H9 (cell line): ENCODE results near the gene PPP1R26. TPM values are rescaled to one million over a fixed set of nuclear protein-coding genes. Genes with fewer than 3 reads are reported as not detected.
A peak's percentile ranks its signal among the peaks of the same experiment; 100 is the strongest.

ENCODE experiments used
- DNase-seq: peaks from one replicate; pipeline ENCODE4 v3.0.0-alpha.2; 2017
- H2AFZ ChIP-seq: one replicate; pipeline ENCODE4 v1.6.1; 2013; ENCODE audit warnings: mild to moderate bottlenecking, low read length, control low read depth, moderate library complexity
- H2AK5ac ChIP-seq: 2 replicates; pipeline ENCODE4 v1.6.1; 2013; ENCODE audit warnings: low read length, control low read depth, mixed read lengths; ENCODE audit not compliant: insufficient read length
- H2BK120ac ChIP-seq: one replicate; pipeline ENCODE4 v1.6.1; 2013; ENCODE audit warnings: low read depth, mild to moderate bottlenecking, low read length, control low read depth, inconsistent platforms; ENCODE audit not compliant: poor library complexity, severe bottlenecking
- H2BK12ac ChIP-seq: 2 replicates; pipeline ENCODE4 v1.6.1; 2013; ENCODE audit warnings: low read length, control low read depth, mixed read lengths, low read depth; ENCODE audit not compliant: insufficient read length
- H2BK15ac ChIP-seq: 2 replicates; pipeline ENCODE4 v1.6.1; 2013; ENCODE audit warnings: low read depth, low read length, control low read depth
- H2BK20ac ChIP-seq: one replicate; pipeline ENCODE4 v1.6.1; 2013; ENCODE audit warnings: low read depth, mild to moderate bottlenecking, low read length, control low read depth, inconsistent platforms; ENCODE audit not compliant: poor library complexity, severe bottlenecking
- H2BK5ac ChIP-seq: 2 replicates; pipeline ENCODE4 v1.6.1; 2013; ENCODE audit warnings: low read length, control low read depth, mixed read lengths; ENCODE audit not compliant: insufficient read length
- H3K14ac ChIP-seq: 2 replicates; pipeline ENCODE4 v1.6.1; 2013; ENCODE audit warnings: low read length, control low read depth; ENCODE audit not compliant: insufficient read depth
- H3K18ac ChIP-seq: 2 replicates; pipeline ENCODE4 v1.6.1; 2013; ENCODE audit warnings: low read depth, mild to moderate bottlenecking, mixed read lengths, low read length, control low read depth; ENCODE audit not compliant: insufficient read length
- H3K23ac ChIP-seq: 2 replicates; pipeline ENCODE4 v1.6.1; 2013; ENCODE audit warnings: low read length, control low read depth, mixed read lengths, low read depth; ENCODE audit not compliant: insufficient read length
- H3K23me2 ChIP-seq: 2 replicates; pipeline ENCODE4 v1.6.1; 2013; ENCODE audit warnings: low read depth, mild to moderate bottlenecking, mixed read lengths, low read length, control low read depth; ENCODE audit not compliant: insufficient read length, poor library complexity, severe bottlenecking
- H3K27ac ChIP-seq: 2 replicates; pipeline ENCODE4 v1.5.1; 2013; ENCODE audit warnings: low read length, control low read depth, mixed read lengths, low read depth; ENCODE audit not compliant: insufficient read length
- H3K27me3 ChIP-seq: 2 replicates; pipeline ENCODE4 v1.6.1; 2013; ENCODE audit warnings: low read length, control low read depth, inconsistent platforms; ENCODE audit not compliant: insufficient read depth
- H3K4ac ChIP-seq: 2 replicates; pipeline ENCODE4 v1.6.1; 2013; ENCODE audit warnings: low read depth, mild to moderate bottlenecking, control low read depth, inconsistent platforms, low read length, moderate library complexity
- H3K4me1 ChIP-seq: 2 replicates; pipeline ENCODE4 v1.6.1; 2013; ENCODE audit warnings: low read length, control low read depth, inconsistent platforms; ENCODE audit not compliant: insufficient read depth
- H3K4me2 ChIP-seq: 2 replicates; pipeline ENCODE4 v1.6.1; 2013; ENCODE audit warnings: low read length, control low read depth, mixed read lengths; ENCODE audit not compliant: insufficient read length, insufficient read depth
- H3K56ac ChIP-seq: 2 replicates; pipeline ENCODE4 v1.6.1; 2013; ENCODE audit warnings: low read depth, mild to moderate bottlenecking, mixed read lengths, low read length, control low read depth; ENCODE audit not compliant: insufficient read length
- H3K79me1 ChIP-seq: 2 replicates; pipeline ENCODE4 v1.6.1; 2013; ENCODE audit warnings: low read depth, mild to moderate bottlenecking, moderate library complexity, low read length, control low read depth, inconsistent platforms; ENCODE audit not compliant: insufficient read depth, poor library complexity, severe bottlenecking
- H3K79me2 ChIP-seq: 2 replicates; pipeline ENCODE4 v1.6.1; 2013; ENCODE audit warnings: low read length, control low read depth, inconsistent platforms; ENCODE audit not compliant: insufficient read depth
- H3K9ac ChIP-seq: 2 replicates; pipeline ENCODE4 v1.6.1; 2013; ENCODE audit warnings: low read length, control low read depth, mixed read lengths; ENCODE audit not compliant: insufficient read length; ENCODE audit errors: extremely low read depth
- H3K9me3 ChIP-seq: one replicate; pipeline ENCODE4 v1.6.1; 2013; ENCODE audit warnings: low read depth, low read length, inconsistent platforms; ENCODE audit not compliant: control insufficient read depth
- H3T11ph ChIP-seq: one replicate; pipeline ENCODE4 v1.6.1; 2013; ENCODE audit warnings: mild to moderate bottlenecking, low read length, control low read depth, inconsistent platforms
- H4K20me1 ChIP-seq: one replicate; pipeline ENCODE4 v1.6.1; 2013; ENCODE audit not compliant: control insufficient read depth, insufficient read length, insufficient read depth
- H4K5ac ChIP-seq: 2 replicates; pipeline ENCODE4 v1.6.1; 2013; ENCODE audit warnings: low read depth, mild to moderate bottlenecking, mixed read lengths, low read length, control low read depth; ENCODE audit not compliant: insufficient read length
- H4K8ac ChIP-seq: replicated peaks from 2 replicates; pipeline ENCODE4 v1.6.1; 2013; ENCODE audit warnings: low read length, control low read depth, mixed read lengths, low read depth; ENCODE audit not compliant: insufficient read length
- H4K91ac ChIP-seq: 2 replicates; pipeline ENCODE4 v1.6.1; 2013; ENCODE audit warnings: low read depth, mild to moderate bottlenecking, moderate library complexity, mixed read lengths, low read length, control low read depth; ENCODE audit not compliant: insufficient read length
- H3K27ac Mint-ChIP-seq, 3 experiments: 2 replicates in 2 of 3; 3 replicates in 1 of 3; pipeline ENCODE4 v1.8.0; 2020 to 2021; ENCODE audit warnings: mixed read lengths in 3 of 3, mild to moderate bottlenecking in 1 of 3, moderate library complexity in 1 of 3
- H3K27me3 Mint-ChIP-seq: 2 replicates; pipeline ENCODE4 v1.8.0; 2021; ENCODE audit warnings: low read depth, mild to moderate bottlenecking, moderate library complexity, mixed read lengths
- H3K36me3 Mint-ChIP-seq, 3 experiments: 2 replicates in 2 of 3; 3 replicates in 1 of 3; pipeline ENCODE4 v1.8.0; 2020 to 2021; ENCODE audit warnings: low read depth in 3 of 3, mixed read lengths in 3 of 3; ENCODE audit not compliant: insufficient read depth in 1 of 3
- H3K4me1 Mint-ChIP-seq, 2 experiments: 2 replicates each; pipeline ENCODE4 v1.8.0; 2020; ENCODE audit warnings: mixed read lengths in 2 of 2
- H3K4me3 Mint-ChIP-seq, 2 experiments: 2 replicates in 1 of 2; 3 replicates in 1 of 2; pipeline ENCODE4 v1.8.0; 2020 to 2021; ENCODE audit warnings: mild to moderate bottlenecking in 2 of 2, mixed read lengths in 2 of 2, moderate library complexity in 1 of 2
- H3K9me3 Mint-ChIP-seq, 2 experiments: 2 replicates in 1 of 2; 3 replicates in 1 of 2; pipeline ENCODE4 v1.8.0; 2020; ENCODE audit warnings: mild to moderate bottlenecking in 2 of 2, mixed read lengths in 2 of 2, moderate library complexity in 1 of 2
- WGBS: extraction: QIAGEN DNeasy Blood & Tissue Kit; methylation state at CpG from one replicate; pipeline ENCODE4 v1.1.7; 2013; ENCODE audit warnings: missing lambda C conversion rate, low lambda C conversion rate, mixed read lengths; ENCODE audit not compliant: insufficient read length; ENCODE audit errors: extremely low coverage; 5-methylcytosine and 5-hydroxymethylcytosine counted together
- total RNA-seq: library from RNA; stranded (reverse); gene quantifications from 2 replicates; pipeline ENCODE4 v1.2.1, GENCODE V29; 2021
- TF ChIP-seq, protein P1 (sequence below): fragments of 200-600 bp; sonication (generic); conservative IDR thresholded peaks from 3 replicates; pipeline ENCODE4 v1.8.0; 2021; ENCODE audit warnings: antibody characterized with exemption, mild to moderate bottlenecking

The PPP1R26 gene
- total RNA-seq, 1 experiment from 2014 or later = 38.0 TPM

DNA sequence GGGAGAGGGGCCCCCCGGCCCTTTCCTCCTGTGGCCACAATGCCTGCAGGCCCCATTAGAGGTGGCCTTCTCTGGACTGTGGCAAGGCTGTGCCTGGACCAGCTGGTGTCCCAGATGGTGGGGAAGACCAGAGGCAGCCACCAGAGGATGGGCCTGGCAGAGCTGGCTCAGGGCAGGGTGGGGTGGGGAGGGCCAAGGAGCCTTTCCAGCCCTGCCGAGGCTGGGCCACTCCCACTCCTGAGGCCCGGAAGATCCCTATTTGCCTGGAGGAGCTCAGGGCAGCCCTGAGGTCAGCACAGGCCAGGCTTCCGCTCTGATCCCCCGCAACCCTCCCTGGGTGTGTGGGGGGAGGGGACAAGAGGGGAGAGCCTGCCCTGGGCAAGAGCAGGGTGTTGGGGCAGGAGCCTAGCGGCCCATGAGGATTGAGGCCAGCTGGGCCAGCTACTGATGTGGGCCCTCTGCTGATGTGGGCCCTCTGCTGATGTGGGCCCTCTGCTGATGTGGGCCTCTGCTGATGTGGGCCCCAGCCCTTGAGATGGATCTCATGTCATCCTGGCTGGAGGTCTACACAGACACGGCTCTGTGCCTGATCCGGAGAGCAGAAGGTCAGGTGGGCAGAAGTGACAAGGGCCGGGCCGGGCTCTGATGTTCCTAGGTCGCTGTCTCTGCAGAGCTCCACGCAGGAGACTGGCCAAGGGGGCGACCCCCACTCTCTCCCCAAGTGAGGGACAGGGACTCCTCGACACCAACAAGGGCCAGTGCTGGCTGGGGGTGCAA lies 26.9 kb downstream of the PPP1R26 start:
- Histone ChIP-seq H3K4me1 (peaks cover 2% of the 10 kb centered on the region; the same call in 1 of the 2 replicates), H3K14ac (peak overlapping the region; percentile 25; the same call in 1 of the 2 replicates), H4K5ac (no peak overlapping the region), H3K18ac (no peak overlapping the region), H2BK20ac (no peak overlapping the region), H4K8ac (no peak overlapping the region), H3K4me2 (no peak overlapping the region), H3K23ac (no peak overlapping the region), H2BK5ac (no peak overlapping the region), H3K27ac (no peak overlapping the region), H3K79me2 (no peaks in the 10 kb centered on the region), H2AFZ (no peak overlapping the region), H2BK12ac (no peak overlapping the region), H3K27me3 (no peaks in the 10 kb centered on the region), H3K56ac (no peak overlapping the region), H3K4ac (no peak overlapping the region), H3K9ac (no peak overlapping the region), H3K23me2 (peaks cover under 1% of the 10 kb centered on the region), H4K91ac (no peak overlapping the region), H3K79me1 (no peaks in the 10 kb centered on the region), H3T11ph (no peak overlapping the region), H2AK5ac (no peak overlapping the region), H2BK120ac (no peak overlapping the region), H4K20me1 (no peaks in the 10 kb centered on the region), H3K9me3 (no peaks in the 10 kb centered on the region), H2BK15ac (no peak overlapping the region; the same call in 1 of the 2 replicates)
- no CpG with 5 or more reads among the region's 14 CpGs for WGBS
- no peaks in the 10 kb centered on the region for H3K27me3 Mint-ChIP-seq
- no peak overlapping the region for H3K4me3 Mint-ChIP-seq
- no peaks in the 10 kb centered on the region; a peak in 1 of 5 replicates for H3K9me3 Mint-ChIP-seq
- TF ChIP-seq, protein P1, sequence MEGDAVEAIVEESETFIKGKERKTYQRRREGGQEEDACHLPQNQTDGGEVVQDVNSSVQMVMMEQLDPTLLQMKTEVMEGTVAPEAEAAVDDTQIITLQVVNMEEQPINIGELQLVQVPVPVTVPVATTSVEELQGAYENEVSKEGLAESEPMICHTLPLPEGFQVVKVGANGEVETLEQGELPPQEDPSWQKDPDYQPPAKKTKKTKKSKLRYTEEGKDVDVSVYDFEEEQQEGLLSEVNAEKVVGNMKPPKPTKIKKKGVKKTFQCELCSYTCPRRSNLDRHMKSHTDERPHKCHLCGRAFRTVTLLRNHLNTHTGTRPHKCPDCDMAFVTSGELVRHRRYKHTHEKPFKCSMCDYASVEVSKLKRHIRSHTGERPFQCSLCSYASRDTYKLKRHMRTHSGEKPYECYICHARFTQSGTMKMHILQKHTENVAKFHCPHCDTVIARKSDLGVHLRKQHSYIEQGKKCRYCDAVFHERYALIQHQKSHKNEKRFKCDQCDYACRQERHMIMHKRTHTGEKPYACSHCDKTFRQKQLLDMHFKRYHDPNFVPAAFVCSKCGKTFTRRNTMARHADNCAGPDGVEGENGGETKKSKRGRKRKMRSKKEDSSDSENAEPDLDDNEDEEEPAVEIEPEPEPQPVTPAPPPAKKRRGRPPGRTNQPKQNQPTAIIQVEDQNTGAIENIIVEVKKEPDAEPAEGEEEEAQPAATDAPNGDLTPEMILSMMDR = no peak
- peaks cover 17 to 37% (median 36%) of the 10 kb centered on the region in 3 experiments; a peak in 6 of 7 replicates for H3K36me3 Mint-ChIP-seq
- peak; percentile 65 for DNase-seq
- H3K4me1 Mint-ChIP-seq = peaks cover 8% of the 10 kb centered on the region in 2 experiments
- H3K27ac Mint-ChIP-seq = no peak overlapping the region; a peak in 1 of 7 replicates
